Mesodermal cell (in vitro differentiated cells): ENCODE data around the gene TWIST2.

Experiments used
- H3K27ac ChIP-seq: 2 replicates; pipeline ENCODE4 v1.7.0; 2013; ENCODE audit warnings: mild to moderate bottlenecking, low read depth, low read length, moderate library complexity; ENCODE audit not compliant: severe bottlenecking
- H3K36me3 ChIP-seq: 2 replicates; pipeline ENCODE4 v1.7.1; 2013; ENCODE audit warnings: mild to moderate bottlenecking, low read length, moderate library complexity; ENCODE audit not compliant: control insufficient read depth, insufficient read depth
- H3K4me1 ChIP-seq: one replicate; pipeline ENCODE4 v1.7.1; 2013; ENCODE audit warnings: mild to moderate bottlenecking, low read length; ENCODE audit not compliant: insufficient read depth, control insufficient read depth, poor library complexity, severe bottlenecking
- H3K4me3 ChIP-seq: 2 replicates; pipeline ENCODE4 v1.7.0; 2013; ENCODE audit warnings: low read length, control low read depth, mild to moderate bottlenecking; ENCODE audit not compliant: insufficient read depth, poor library complexity, severe bottlenecking; ENCODE audit errors: extremely low read depth
- H3K9me3 ChIP-seq: 2 replicates; pipeline ENCODE4 v1.7.1; 2013; ENCODE audit warnings: mild to moderate bottlenecking, low read length, moderate library complexity; ENCODE audit not compliant: control insufficient read depth
- WGBS, 2 experiments: methylation state at CpG; one replicate each; pipeline ENCODE4 v1.1.5; 2013; ENCODE audit warnings: missing lambda C conversion rate in 2 of 2; ENCODE audit not compliant: insufficient coverage in 2 of 2; 5-methylcytosine and 5-hydroxymethylcytosine counted together

The TWIST2 gene

GRCh38 chr2:238835726-238836301 lies 12.1 kb upstream of the TWIST2 start:
- H3K36me3 ChIP-seq: no peaks in the 10 kb centered on the region
- H3K4me3 ChIP-seq: no peak overlapping the region
- no peaks in the 10 kb centered on the region for H3K4me1 ChIP-seq
- H3K27ac ChIP-seq: no peak overlapping the region
- WGBS, 2 experiments: 65 to 68% methylated on average over 7 of the region's 7 CpGs
- H3K9me3 ChIP-seq: peaks cover 5% of the 10 kb centered on the region

- H3K4me3 ChIP-seq: no peak overlapping the region
- no peak overlapping the region for H3K27ac ChIP-seq
- H3K9me3 ChIP-seq: peaks cover 5% of the 10 kb centered on the region
- H3K36me3 ChIP-seq: no peaks in the 10 kb centered on the region
- H3K4me1 ChIP-seq: no peaks in the 10 kb centered on the region
Observed at GRCh38 chr2:238838786-238839327, 9.0 kb upstream of the TWIST2 start.

GRCh38 chr2:238839428-238839827 lies 8.5 kb upstream of the TWIST2 start:
- Histone ChIP-seq H3K27ac (no peak overlapping the region), H3K4me1 (no peaks in the 10 kb centered on the region), H3K9me3 (peaks cover 5% of the 10 kb centered on the region), H3K36me3 (no peaks in the 10 kb centered on the region), H3K4me3 (no peak overlapping the region)
- 89 to 100% methylated on average over 1 of the region's 2 CpGs for WGBS, 2 experiments

DNA sequence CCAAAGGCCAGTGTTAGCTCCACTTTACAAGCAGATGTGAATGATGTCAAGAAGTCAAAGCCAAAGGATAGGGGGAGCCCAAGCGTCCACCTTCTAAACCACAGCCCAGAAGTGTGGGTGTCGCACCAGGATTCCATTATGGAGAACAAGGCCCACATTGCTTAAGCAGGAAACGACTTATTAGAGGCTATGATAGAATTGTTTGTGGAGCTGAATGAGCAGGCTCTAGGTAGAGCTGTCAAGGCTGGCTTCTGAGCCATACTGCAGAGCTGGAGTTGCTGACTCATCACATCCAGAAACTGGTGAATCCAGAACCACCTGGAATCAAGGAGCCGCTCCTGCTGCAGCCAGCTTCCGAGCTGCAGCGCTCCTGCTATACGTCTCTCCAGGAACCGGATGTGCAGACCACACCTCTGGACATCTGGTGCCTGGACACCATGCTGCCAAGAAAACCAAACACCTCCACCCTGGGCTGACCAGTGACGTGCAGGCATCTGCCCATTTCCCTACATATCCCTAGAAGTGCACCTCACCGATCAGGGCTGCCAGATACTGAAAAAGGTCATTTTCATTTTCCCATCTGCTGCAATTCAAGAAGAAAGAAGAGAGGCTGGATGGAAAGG lies 6.2 kb upstream of the TWIST2 start:
- Histone ChIP-seq H3K27ac (no peak overlapping the region), H3K4me3 (no peak overlapping the region)
- 70 to 79% methylated on average over 6 to 7 of the region's 10 CpGs for WGBS, 2 experiments

GRCh38 chr2:238843476-238843875 lies 4.4 kb upstream of the TWIST2 start:
- Histone ChIP-seq H3K36me3 (no peaks in the 10 kb centered on the region), H3K27ac (no peak overlapping the region)
- 70% methylated on average over 3 of the region's 3 CpGs; no CpG with 5 or more reads in 1 of the 2 experiments for WGBS, 2 experiments

More for the DNA sequence above, 6.2 kb upstream of the TWIST2 start:
- H3K36me3 ChIP-seq: no peaks in the 10 kb centered on the region
- no peaks in the 10 kb centered on the region for H3K4me1 ChIP-seq
- peaks cover 5% of the 10 kb centered on the region for H3K9me3 ChIP-seq

GRCh38 chr2:238845583-238846377 lies 2.1 kb upstream of the TWIST2 start:
- no peaks in the 10 kb centered on the region for H3K36me3 ChIP-seq

More at GRCh38 chr2:238843476-238843875, 4.4 kb upstream of the TWIST2 start:
- H3K4me1 ChIP-seq: peaks cover 4% of the 10 kb centered on the region
- H3K4me3 ChIP-seq: no peak overlapping the region
- H3K9me3 ChIP-seq: peaks cover 5% of the 10 kb centered on the region

GRCh38 chr2:238846378-238846627 lies 1.6 kb upstream of the TWIST2 start:
- H3K4me3 ChIP-seq: no peak overlapping the region

More at GRCh38 chr2:238845583-238846377, 2.1 kb upstream of the TWIST2 start:
- Histone ChIP-seq H3K27ac (no peak overlapping the region), H3K4me3 (no peak overlapping the region), H3K9me3 (no peaks in the 10 kb centered on the region), H3K4me1 (peaks cover 4% of the 10 kb centered on the region)
- 71 to 75% methylated on average over 16 to 21 of the region's 21 CpGs for WGBS, 2 experiments

GRCh38 chr2:238846628-238847418 lies 1.1 kb upstream of the TWIST2 start:
- Histone ChIP-seq H3K9me3 (no peaks in the 10 kb centered on the region), H3K36me3 (no peaks in the 10 kb centered on the region), H3K4me1 (peaks cover 4% of the 10 kb centered on the region), H3K4me3 (peak overlapping the region; percentile 50), H3K27ac (no peak overlapping the region)
- 6 to 7% methylated on average over 62 to 64 of the region's 80 CpGs for WGBS, 2 experiments

More at GRCh38 chr2:238846378-238846627, 1.6 kb upstream of the TWIST2 start:
- H3K4me1 ChIP-seq: peaks cover 4% of the 10 kb centered on the region
- no peak overlapping the region for H3K27ac ChIP-seq
- no peaks in the 10 kb centered on the region for H3K9me3 ChIP-seq
- 8 to 13% methylated on average over 15 to 18 of the region's 19 CpGs for WGBS, 2 experiments
- no peaks in the 10 kb centered on the region for H3K36me3 ChIP-seq

- Histone ChIP-seq H3K36me3 (no peaks in the 10 kb centered on the region), H3K27ac (no peak overlapping the region), H3K9me3 (no peaks in the 10 kb centered on the region), H3K4me1 (peaks cover 4% of the 10 kb centered on the region), H3K4me3 (peak overlapping the region; percentile 50)
- WGBS, 2 experiments: 14 to 15% methylated on average over 20 to 22 of the region's 30 CpGs
Observed at GRCh38 chr2:238847419-238847801, 475 bp upstream of the TWIST2 start.

DNA sequence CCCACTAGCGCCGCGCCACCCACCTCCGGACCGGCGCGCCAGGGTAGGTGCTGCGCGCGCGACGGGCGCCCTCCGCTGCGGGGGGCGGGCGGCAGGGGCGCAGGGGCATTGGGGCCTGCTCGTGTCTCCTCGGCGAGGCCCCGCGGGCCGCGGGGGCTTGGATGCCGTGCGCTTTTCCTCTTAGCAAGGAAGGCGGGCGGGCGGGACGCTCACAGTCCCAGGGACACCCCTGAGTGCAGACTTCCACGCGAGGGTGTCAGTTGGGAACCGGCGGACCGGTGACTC lies 748 bp downstream of the TWIST2 start:
- no peak overlapping the region for H3K27ac ChIP-seq
- H3K36me3 ChIP-seq: no peaks in the 10 kb centered on the region
- H3K4me1 ChIP-seq: peaks cover 4% of the 10 kb centered on the region
- H3K9me3 ChIP-seq: no peaks in the 10 kb centered on the region
- WGBS, 2 experiments: 2 to 3% methylated on average over 22 to 27 of the region's 36 CpGs
- peak overlapping the region; percentile 50 for H3K4me3 ChIP-seq
